Psoas muscle (tissue), 8 donors: ENCODE measurements around the gene ATE1. TPM values are rescaled to one million over a fixed set of nuclear protein-coding genes. Genes with fewer than 3 reads are reported as not detected.

ENCODE experiments used
- ATAC-seq, 4 donors: fragments of 200-7000 bp; cut with Tn5 transposase; one replicate each; pipeline ENCODE4 v1.9.1; 2020; ENCODE audit warnings: moderate library complexity in 3 of 4, mild to moderate bottlenecking in 2 of 4
- DNase-seq, 2 donors: peaks; one replicate each; pipeline ENCODE4 v3.0.0-alpha.2; 2020
- H3K27ac ChIP-seq: fragments of 200-600 bp; one replicate; pipeline ENCODE4 v1.8.0; 2022
- H3K27me3 ChIP-seq, 3 donors: fragments of 200-600 bp in 1 of 3; one replicate each; pipeline versions ENCODE4 v1.6.1 to v1.8.0; 2013 to 2022; ENCODE audit warnings: low read length in 2 of 3, mild to moderate bottlenecking in 2 of 3, moderate library complexity in 1 of 3; ENCODE audit not compliant: insufficient read depth in 3 of 3
- H3K36me3 ChIP-seq, 2 donors: fragments of 200-600 bp in 1 of 2; one replicate each; pipeline versions ENCODE4 v1.6.1 to v1.8.0; 2013 to 2022; ENCODE audit warnings: low read depth in 1 of 2, mild to moderate bottlenecking in 1 of 2, moderate library complexity in 1 of 2; ENCODE audit not compliant: insufficient read depth in 1 of 2
- H3K4me1 ChIP-seq: fragments of 200-600 bp; one replicate; pipeline ENCODE4 v1.8.0; 2022
- H3K4me3 ChIP-seq: fragments of 200-600 bp; one replicate; pipeline ENCODE4 v1.8.0; 2022; ENCODE audit warnings: mild to moderate bottlenecking
- H3K9me3 ChIP-seq: fragments of 200-600 bp; one replicate; pipeline ENCODE4 v1.8.0; 2022
- CTCF ChIP-seq: fragments of 200-600 bp; IDR thresholded peaks from one replicate; pipeline ENCODE4 v1.8.0; 2022; ENCODE audit warnings: antibody characterized with exemption
- WGBS, 3 donors: extraction: QIAGEN DNeasy Blood & Tissue Kit; methylation state at CpG; one replicate each; pipeline versions ENCODE4 v1.1.6 to v1.1.7; 2013; 5-methylcytosine and 5-hydroxymethylcytosine counted together
- intact Hi-C, 2 donors: fragments of 100-400 bp; cut with DNase I; formaldehyde crosslinking; loops; one replicate each; pipeline versions ENCODE4 v1.11.0 to v1.14.2; 2022
- polyA plus RNA-seq, 3 donors: library from polyadenylated mRNA; stranded (reverse); fragments of 200-250 nt; gene quantifications; one replicate each; pipeline ENCODE4 v1.2.3, GENCODE V29; 2013
- total RNA-seq, 4 donors: library from RNA; stranded (reverse); fragmentation: NEBNext Ultra II Directional in 2 of 4; extraction: Animal tissue kit (Norgen Biotek cat#: 25700) in 2 of 4; gene quantifications; one replicate each; pipeline versions ENCODE4 v1.2.1 to v1.2.4, GENCODE V29; 2021 to 2023
- donor health status: healthy with polysubstance abuse.
- donor health status: DM: no; HTN: no; CAD: no; lungs with moderate emphysema.
- donor health status: Bipolar disorder and iron deficiency.
- donor health status: healthy.
- donor health status: DM: yes; HTN: yes; CAD: no.
- donor health status: DM: no; HTN: no; CAD: no.
- donor health status: DM: no; HTN: no; CAD: no.
- donor health status: DM: yes; HTN: yes; CAD: no.

Gene ATE1
- total and polyA plus RNA-seq, 7 donors, result 11.6 to 36.9 (median 28.4) TPM

GRCh38 chr10:121690970-121691369 is 236.9 kb downstream of the ATE1 start:
- Histone ChIP-seq H3K27ac (no peak overlapping the region), H3K4me3 (no peak overlapping the region), H3K36me3 (no peaks in the 10 kb centered on the region), H3K4me1 (no peaks in the 10 kb centered on the region), H3K9me3 (no peaks in the 10 kb centered on the region), H3K27me3 (peaks cover 0 to 22% (median 0%) of the 10 kb centered on the region in 3 donors)
- DNase-seq (no peak), ATAC-seq (no peak)
- intact Hi-C loops, result no loop called here
- WGBS, 3 donors, result 58 to 74% (median 65%) methylated on average over 3 of the region's 3 CpGs
- TF ChIP-seq CTCF, result no peak

Other genes starting within 250 kb of the ATE1 start
- 10 to 100 TPM; 10.7 to 17.7 (median 14.6) TPM for gene NSMCE4A, start 47.2 kb upstream of the ATE1 start, total RNA-seq
- gene NSMCE4A, start 47.2 kb upstream of the ATE1 start, polyA plus RNA-seq, result 10 to 100 TPM; 11.9 to 41.9 (median 21.2) TPM
- gene TACC2, start 61.1 kb upstream of the ATE1 start, total RNA-seq, result 100 to 1,000 TPM; 313 to 439 (median 431) TPM
- 100 to 1,000 TPM in 2 of 3 donors, 10 to 100 TPM in 1; 44.0 to 168 (median 148) TPM for gene TACC2, start 61.1 kb upstream of the ATE1 start, polyA plus RNA-seq